Gastrocnemius medialis (tissue), 4 donors: ENCODE results near the gene RUNX1. TPM values are rescaled to one million over a fixed set of nuclear protein-coding genes. Genes with fewer than 3 reads are reported as not detected.

Experiments used
- ATAC-seq, 2 donors: fragments of 150-250 bp; one replicate each; pipeline ENCODE4 v1.9.1; 2016
- DNase-seq, 2 donors: peaks; one replicate each; pipeline ENCODE4 v3.0.0-alpha.2; 2019
- H3K27ac ChIP-seq, 4 donors: fragments of 200-600 bp; sonication (generic); 1 replicate in 1 of 4; 2 replicates in 3 of 4; pipeline ENCODE4 v1.5.1; 2016 to 2018; ENCODE audit warnings: mild to moderate bottlenecking in 2 of 4, moderate library complexity in 1 of 4
- H3K27me3 ChIP-seq, 3 donors: fragments of 200-600 bp; sonication (generic) in 2 of 3; 1 replicate in 1 of 3; 2 replicates in 2 of 3; pipeline versions ENCODE4 v1.5.1 to v1.6.0; 2016 to 2019; ENCODE audit warnings: mild to moderate bottlenecking in 1 of 3, moderate library complexity in 1 of 3
- H3K36me3 ChIP-seq, 2 donors: fragments of 200-600 bp; sonication (generic) in 1 of 2; one replicate each; pipeline ENCODE4 v1.5.1; 2017 to 2018
- H3K4me1 ChIP-seq, 2 donors: fragments of 200-600 bp; sonication (generic) in 1 of 2; one replicate each; pipeline ENCODE4 v1.5.1; 2016 to 2017; ENCODE audit warnings: mild to moderate bottlenecking in 2 of 2
- H3K4me3 ChIP-seq, 4 donors: fragments of 200-600 bp; sonication (generic) in 3 of 4; 1 replicate in 1 of 4; 2 replicates in 3 of 4; pipeline ENCODE4 v1.5.1; 2016 to 2019; ENCODE audit warnings: mild to moderate bottlenecking in 2 of 4
- H3K9me3 ChIP-seq, 3 donors: fragments of 200-600 bp; sonication (generic) in 2 of 3; 1 replicate in 1 of 3; 2 replicates in 2 of 3; pipeline ENCODE4 v1.5.1; 2016 to 2019
- POLR2A ChIP-seq, 2 donors: fragments of 450-650 bp; IDR thresholded peaks; one replicate each; pipeline ENCODE4 v1.6.1; 2017; ENCODE audit warnings: antibody characterized with exemption in 2 of 2, mild to moderate bottlenecking in 2 of 2, moderate library complexity in 2 of 2
- in situ Hi-C, 4 donors: fragments of 200-750 bp; cut with MboI; loops; one replicate each; pipeline versions ENCODE4 v1.15.0 to v1.8.0; 2017; ENCODE audit warnings: low sequenced_read_pairs in 4 of 4
- intact Hi-C: fragments of 100-400 bp; cut with DNase I; formaldehyde crosslinking; loops from one replicate; pipeline ENCODE4 v1.15.1; 2023; ENCODE audit warnings: low total_unique reads
- total RNA-seq, 4 donors: library from RNA; depleted of rRNA; stranded (reverse); fragments of >200 nt; gene quantifications; one replicate each; pipeline versions ENCODE4 v1.1.0 to v1.2.3, GENCODE V29; 2016
- TF ChIP-seq, protein P1 (sequence below), 5 experiments: fragments of 450-650 bp in 3 of 5; fragments of 200-600 bp in 2 of 5; sonication (generic) in 2 of 5; IDR thresholded peaks in 4 of 5; conservative IDR thresholded peaks in 1 of 5; 1 replicate in 4 of 5; 2 replicates in 1 of 5; pipeline ENCODE4 v1.5.1; 2016 to 2019; ENCODE audit warnings: antibody characterized with exemption in 5 of 5, mild to moderate bottlenecking in 3 of 5, moderate library complexity in 3 of 5

The RUNX1 gene
- total RNA-seq, 4 donors from 2014 or later, result 8.0 to 20.9 (median 10.6) TPM

GRCh38 chr21:34795175-34795547 is 253.9 kb downstream of the RUNX1 start:
- peak; percentile 77 to 80 for ATAC-seq
- in situ Hi-C loops, result loop anchor here in 3 of 4 donors (10.0 to 25.0 kb wide), 4 partner anchors 80 to 242 kb away; partner anchors contain the start of gene RUNX1 (in 1 of the 3)
- Histone ChIP-seq H3K4me3 (peak overlapping the region in 1 of 4 donors; percentile 9), H3K27me3 (no peaks in the 10 kb centered on the region), H3K4me1 (peaks cover 31 to 42% of the 10 kb centered on the region in 2 donors), H3K36me3 (peaks cover 0 to 33% of the 10 kb centered on the region in 2 donors), H3K27ac (peak overlapping the region; percentile 78 to 88 (median 84)), H3K9me3 (no peaks in the 10 kb centered on the region)
- no peak for TF ChIP-seq POLR2A (IDR thresholded peaks at IDR 0.05)
- TF ChIP-seq, protein P1, sequence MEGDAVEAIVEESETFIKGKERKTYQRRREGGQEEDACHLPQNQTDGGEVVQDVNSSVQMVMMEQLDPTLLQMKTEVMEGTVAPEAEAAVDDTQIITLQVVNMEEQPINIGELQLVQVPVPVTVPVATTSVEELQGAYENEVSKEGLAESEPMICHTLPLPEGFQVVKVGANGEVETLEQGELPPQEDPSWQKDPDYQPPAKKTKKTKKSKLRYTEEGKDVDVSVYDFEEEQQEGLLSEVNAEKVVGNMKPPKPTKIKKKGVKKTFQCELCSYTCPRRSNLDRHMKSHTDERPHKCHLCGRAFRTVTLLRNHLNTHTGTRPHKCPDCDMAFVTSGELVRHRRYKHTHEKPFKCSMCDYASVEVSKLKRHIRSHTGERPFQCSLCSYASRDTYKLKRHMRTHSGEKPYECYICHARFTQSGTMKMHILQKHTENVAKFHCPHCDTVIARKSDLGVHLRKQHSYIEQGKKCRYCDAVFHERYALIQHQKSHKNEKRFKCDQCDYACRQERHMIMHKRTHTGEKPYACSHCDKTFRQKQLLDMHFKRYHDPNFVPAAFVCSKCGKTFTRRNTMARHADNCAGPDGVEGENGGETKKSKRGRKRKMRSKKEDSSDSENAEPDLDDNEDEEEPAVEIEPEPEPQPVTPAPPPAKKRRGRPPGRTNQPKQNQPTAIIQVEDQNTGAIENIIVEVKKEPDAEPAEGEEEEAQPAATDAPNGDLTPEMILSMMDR (IDR thresholded peaks at IDR 0.05 in 4 of 5, conservative IDR thresholded peaks at IDR 0.05 in 1 of 5), result peak in 4 of 5 experiments; percentile 18 to 30 (median 24)
- intact Hi-C loops, result loop anchor here (1.0 to 10.0 kb wide), 7 partner anchors 48 to 610 kb away; partner anchors contain the start of gene RUNX1
- DNase-seq, result peak in 1 of 2 donors; percentile 49

- Histone ChIP-seq H3K36me3 (peaks cover 0 to 31% of the 10 kb centered on the region in 2 donors), H3K27me3 (no peaks in the 10 kb centered on the region), H3K27ac (peak overlapping the region; percentile 78 to 88 (median 84)), H3K9me3 (no peaks in the 10 kb centered on the region), H3K4me3 (no peak overlapping the region), H3K4me1 (peaks cover 29 to 42% of the 10 kb centered on the region in 2 donors)
- DNase-seq (no peak), ATAC-seq (no peak)
- intact Hi-C loops (loop anchor here (1.0 to 10.0 kb wide), 7 partner anchors 49 to 610 kb away; partner anchors contain the start of gene RUNX1), in situ Hi-C loops (loop anchor here in 3 of 4 donors (10.0 to 25.0 kb wide), 4 partner anchors 80 to 243 kb away; partner anchors contain the start of gene RUNX1 (in 1 of the 3))
- TF ChIP-seq, protein P1 (IDR thresholded peaks at IDR 0.05 in 4 of 5, conservative IDR thresholded peaks at IDR 0.05 in 1 of 5), result no peak
- TF ChIP-seq POLR2A (IDR thresholded peaks at IDR 0.05), result no peak
These were observed 254.4 kb downstream of the RUNX1 start for GRCh38 chr21:34794686-34795085.

GRCh38 chr21:34793471-34793870 is 255.6 kb downstream of the RUNX1 start:
- peaks cover 29 to 38% of the 10 kb centered on the region in 2 donors for H3K4me1 ChIP-seq
- ATAC-seq (no peak), DNase-seq (no peak)
- no peaks in the 10 kb centered on the region for H3K27me3 ChIP-seq
- no peak overlapping the region for H3K4me3 ChIP-seq
- H3K27ac ChIP-seq, result no peak overlapping the region
- TF ChIP-seq POLR2A (IDR thresholded peaks at IDR 0.05), result no peak
- TF ChIP-seq, protein P1 (IDR thresholded peaks at IDR 0.05 in 4 of 5, conservative IDR thresholded peaks at IDR 0.05 in 1 of 5), result no peak
- in situ Hi-C loops, result loop anchor here in 3 of 4 donors (10.0 to 25.0 kb wide), 4 partner anchors 81 to 244 kb away; partner anchors contain the start of gene RUNX1 (in 1 of the 3)
- H3K9me3 ChIP-seq, result no peaks in the 10 kb centered on the region
- peaks cover 0 to 19% of the 10 kb centered on the region in 2 donors for H3K36me3 ChIP-seq
- intact Hi-C loops, result loop anchor here (10.0 kb wide), 1 partner anchor 611 kb away; no protein-coding TSS in a partner anchor

- H3K36me3 ChIP-seq, result peaks cover 0 to 18% of the 10 kb centered on the region in 2 donors
- no peak overlapping the region for H3K4me3 ChIP-seq
- no peaks in the 10 kb centered on the region for H3K27me3 ChIP-seq
- H3K4me1 ChIP-seq, result peaks cover 29 to 35% of the 10 kb centered on the region in 2 donors
- no peak overlapping the region for H3K27ac ChIP-seq
- intact Hi-C loops, result loop anchor here (10.0 kb wide), 1 partner anchor 612 kb away; no protein-coding TSS in a partner anchor
- DNase-seq (no peak), ATAC-seq (no peak)
- TF ChIP-seq, protein P1 (IDR thresholded peaks at IDR 0.05 in 4 of 5, conservative IDR thresholded peaks at IDR 0.05 in 1 of 5), result no peak
- no peak for TF ChIP-seq POLR2A (IDR thresholded peaks at IDR 0.05)
- H3K9me3 ChIP-seq, result no peaks in the 10 kb centered on the region
- in situ Hi-C loops, result loop anchor here in 3 of 4 donors (10.0 to 25.0 kb wide), 4 partner anchors 82 to 245 kb away; partner anchors contain the start of gene RUNX1 (in 1 of the 3)
These were observed 256.5 kb downstream of the RUNX1 start for GRCh38 chr21:34792504-34793089.
